LNCAP (cell line): Measurements from ENCODE around the gene UBR4.

Experiments used
- CTCF ChIP-seq: fragments of 450-650 bp; IDR thresholded peaks from 2 replicates; pipeline ENCODE4 v1.5.1; 2017; ENCODE audit warnings: mild to moderate bottlenecking

UBR4 gene

GRCh38 chr1:19210772-19211549 is 895 bp upstream of the UBR4 start:
- no peak for TF ChIP-seq CTCF

- TF ChIP-seq CTCF, result no peak
These were observed 552 bp downstream of the UBR4 start for GRCh38 chr1:19209439-19209989.

- TF ChIP-seq CTCF, result no peak
These were observed 1.2 kb downstream of the UBR4 start for GRCh38 chr1:19208710-19209438.

GRCh38 chr1:19206947-19207346 is 3.1 kb downstream of the UBR4 start:
- TF ChIP-seq CTCF, result no peak

GRCh38 chr1:19205845-19206244 is 4.2 kb downstream of the UBR4 start:
- no peak for TF ChIP-seq CTCF

GRCh38 chr1:19205403-19205802 is 4.7 kb downstream of the UBR4 start:
- TF ChIP-seq CTCF, result no peak

- no peak for TF ChIP-seq CTCF
These were observed 5.4 kb downstream of the UBR4 start for GRCh38 chr1:19204446-19205266.
